Central memory CD4-positive, alpha-beta T cell (primary cell): ENCODE measurements around the gene EPHB3.

ENCODE experiments used
- DNase-seq: peaks from one replicate; pipeline ENCODE4 v3.0.0; 2022

EPHB3 gene

GRCh38 chr3:184564685-184565385 is 3.2 kb downstream of the EPHB3 start:
- no peak for DNase-seq

GRCh38 chr3:184565421-184566211 is 4.0 kb downstream of the EPHB3 start:
- no peak for DNase-seq

- DNase-seq: no peak
These were observed 5.1 kb downstream of the EPHB3 start for GRCh38 chr3:184566441-184567414.

GRCh38 chr3:184567946-184568559 is 6.5 kb downstream of the EPHB3 start:
- DNase-seq: no peak

GRCh38 chr3:184568560-184568923 is 7.0 kb downstream of the EPHB3 start:
- no peak for DNase-seq

GRCh38 chr3:184568924-184569829 is 7.6 kb downstream of the EPHB3 start:
- no peak for DNase-seq

- DNase-seq: no peak
These were observed 8.4 kb downstream of the EPHB3 start for GRCh38 chr3:184570035-184570434.

GRCh38 chr3:184570489-184570888 is 8.9 kb downstream of the EPHB3 start:
- no peak for DNase-seq

- no peak for DNase-seq
These were observed 10.3 kb downstream of the EPHB3 start for GRCh38 chr3:184571750-184572377.

- no peak for DNase-seq
These were observed 11.2 kb downstream of the EPHB3 start for GRCh38 chr3:184572633-184573270.

GRCh38 chr3:184574515-184575417 is 13.2 kb downstream of the EPHB3 start:
- DNase-seq: no peak

- DNase-seq: no peak
These were observed 14.1 kb downstream of the EPHB3 start for GRCh38 chr3:184575701-184576100.

GRCh38 chr3:184576457-184577240 is 15.1 kb downstream of the EPHB3 start:
- DNase-seq: no peak

GRCh38 chr3:184577546-184577945 is 16.0 kb downstream of the EPHB3 start:
- DNase-seq: no peak

GRCh38 chr3:184578218-184578617 is 16.6 kb downstream of the EPHB3 start:
- DNase-seq: no peak

GRCh38 chr3:184578822-184579221 is 17.2 kb downstream of the EPHB3 start:
- DNase-seq: no peak

GRCh38 chr3:184579513-184579912 is 17.9 kb downstream of the EPHB3 start:
- no peak for DNase-seq

- no peak for DNase-seq
These were observed 18.8 kb downstream of the EPHB3 start for GRCh38 chr3:184580376-184580775.
